GM06990 (cell line): ENCODE results near the gene SYK.

Source experiments
- DNase-seq: peaks from one replicate; pipeline ENCODE4 v3.0.0-alpha.2; 2011; ENCODE audit not compliant: insufficient read length; ENCODE audit errors: extremely low read depth
- H3K27me3 ChIP-seq: replicated peaks from 2 replicates; pipeline ENCODE4 v1.6.0; 2011; ENCODE audit warnings: low read length; ENCODE audit not compliant: control insufficient read depth, insufficient read depth
- H3K36me3 ChIP-seq: 2 replicates; pipeline ENCODE4 v1.5.1; 2011; ENCODE audit warnings: low read length; ENCODE audit not compliant: control insufficient read depth, insufficient read depth
- H3K4me3 ChIP-seq: replicated peaks from 2 replicates; pipeline ENCODE4 v1.5.1; 2011; ENCODE audit warnings: low read depth, mild to moderate bottlenecking, control low read depth, low read length
- CTCF ChIP-seq: IDR thresholded peaks from 2 replicates; pipeline ENCODE4 v1.5.1; 2011; ENCODE audit warnings: low read length, control low read depth, mild to moderate bottlenecking, inconsistent platforms; ENCODE audit not compliant: insufficient read depth, poor library complexity, severe bottlenecking

Gene SYK

GRCh38 chr9:90903766-90904424 lies 102.3 kb downstream of the SYK start:
- TF ChIP-seq CTCF, result no peak
- no peaks in the 10 kb centered on the region; the same call in 1 of the 2 replicates for H3K36me3 ChIP-seq
- no peaks in the 10 kb centered on the region for H3K27me3 ChIP-seq
- no peak overlapping the region for H3K4me3 ChIP-seq
- no peak for DNase-seq

- DNase-seq, result no peak
- Histone ChIP-seq H3K4me3 (no peak overlapping the region), H3K27me3 (no peaks in the 10 kb centered on the region), H3K36me3 (no peaks in the 10 kb centered on the region; the same call in 1 of the 2 replicates)
- no peak for TF ChIP-seq CTCF
Measured at GRCh38 chr9:90904706-90905478, 103.3 kb downstream of the SYK start.

- TF ChIP-seq CTCF, result no peak
- Histone ChIP-seq H3K36me3 (no peaks in the 10 kb centered on the region; the same call in 1 of the 2 replicates), H3K27me3 (no peaks in the 10 kb centered on the region), H3K4me3 (no peak overlapping the region)
- no peak for DNase-seq
Measured at GRCh38 chr9:90905822-90906221, 104.2 kb downstream of the SYK start.

- H3K4me3 ChIP-seq, result no peak overlapping the region
- no peaks in the 10 kb centered on the region for H3K27me3 ChIP-seq
- no peaks in the 10 kb centered on the region; the same call in 1 of the 2 replicates for H3K36me3 ChIP-seq
- no peak for TF ChIP-seq CTCF
- no peak for DNase-seq
Measured at GRCh38 chr9:90906316-90907055, 104.9 kb downstream of the SYK start.

- no peak overlapping the region for H3K4me3 ChIP-seq
- no peak for TF ChIP-seq CTCF
- H3K27me3 ChIP-seq, result no peaks in the 10 kb centered on the region
- DNase-seq, result no peak
- no peaks in the 10 kb centered on the region for H3K36me3 ChIP-seq
Measured at GRCh38 chr9:90907056-90907445, 105.4 kb downstream of the SYK start.
